A549 (cell line): Measurements from ENCODE around the gene NTNG2. TPM values are rescaled to one million over a fixed set of nuclear protein-coding genes. Genes with fewer than 3 reads are reported as not detected.
"Not testable (repeated sequence)": the region's sequence is repeated elsewhere in the genome, so short reads cannot be mapped to it uniquely, and the experiment has no call there.

ENCODE experiments used
- ATAC-seq, 2 experiments: fragments of 200-7000 bp in 1 of 2; fragments of >200 bp in 1 of 2; cut with Nextera tagmentation in 1 of 2; cut with Tn5 transposase in 1 of 2; 3 replicates each; pipeline versions ENCODE4 v1.8.0 to v1.9.1; 2018 to 2020; ENCODE audit warnings: mild to moderate bottlenecking in 1 of 2, moderate library complexity in 1 of 2
- CTCF ChIA-PET: fragments of 300-600 bp; sonication (Branson Sonifier 250); formaldehyde crosslinking; extraction: SDS; loops from one replicate; lab custom pipeline; 2021; ENCODE audit warnings: antibody characterized with exemption, inconsistent platforms; lab: Yijun Ruan, JAX
- POLR2A ChIA-PET: fragments of 350-600 bp; formaldehyde crosslinking; extraction: SDS; loops from one replicate; lab custom pipeline; 2021; ENCODE audit warnings: antibody characterized with exemption, inconsistent platforms; lab: Yijun Ruan, JAX
- DNase-seq, 2 experiments: peaks; one replicate each; pipeline versions ENCODE4 v3.0.0 to v3.0.0-alpha.2; 2011 to 2016; ENCODE audit warnings: low read depth in 1 of 2, low spot score in 1 of 2
- FAIRE-seq: peaks from 2 replicates; lab custom pipeline; 2011; peaks lifted over from hg19 to GRCh38; lab: Jason Lieb, UNC
- H3K27ac ChIP-seq, 2 experiments: fragments of >200 bp; sonication (Bioruptor Twin); formaldehyde crosslinking; 3 replicates each; pipeline ENCODE4 v1.5.1; 2016 to 2017
- H3K4me1 ChIP-seq: fragments of >200 bp; sonication (Bioruptor Twin); formaldehyde crosslinking; 3 replicates; pipeline ENCODE4 v1.6.1; 2016
- H3K4me2 ChIP-seq: fragments of >200 bp; sonication (Bioruptor Twin); formaldehyde crosslinking; 3 replicates; pipeline ENCODE4 v1.6.1; 2016
- H3K4me3 ChIP-seq: fragments of >200 bp; sonication (Bioruptor Twin); formaldehyde crosslinking; 3 replicates; pipeline ENCODE4 v1.5.1; 2016
- H3K9me3 ChIP-seq: fragments of >200 bp; sonication (Bioruptor Twin); formaldehyde crosslinking; 3 replicates; pipeline ENCODE4 v1.6.1; 2016
- ATOH8 ChIP-seq: fragments of 250-450 bp; sonication (Bioruptor Pico); IDR thresholded peaks from 2 replicates; pipeline ENCODE4 v1.5.0; 2020; ENCODE audit warnings: low read depth, mild to moderate bottlenecking, moderate library complexity
- CTCF ChIP-seq: fragments of >200 bp; sonication (Bioruptor Twin); formaldehyde crosslinking; IDR thresholded peaks from 3 replicates; pipeline ENCODE4 v1.5.1; 2016
- EHF ChIP-seq: fragments of 250-450 bp; sonication (Bioruptor Pico); IDR thresholded peaks from 2 replicates; pipeline ENCODE4 v1.5.0; 2020; ENCODE audit warnings: mild to moderate bottlenecking
- ELK1 ChIP-seq: fragments of 150-350 bp; IDR thresholded peaks from 2 replicates; pipeline ENCODE4 v1.6.1; 2014; ENCODE audit warnings: low read depth, mild to moderate bottlenecking, low read length
- EP300 ChIP-seq, 2 experiments: fragments of >200 bp; sonication (Bioruptor Twin); formaldehyde crosslinking; IDR thresholded peaks; 2 replicates in 1 of 2; 3 replicates in 1 of 2; pipeline ENCODE4 v1.6.1; 2016 to 2017
- FOSL2 ChIP-seq, 2 experiments: fragments of 450-650 bp in 1 of 2; fragments of >200 bp in 1 of 2; sonication (Bioruptor Twin) in 1 of 2; formaldehyde crosslinking; IDR thresholded peaks; 2 replicates each; pipeline versions ENCODE4 v1.5.0 to v1.6.1; 2016 to 2020; ENCODE audit warnings: mild to moderate bottlenecking in 1 of 2, moderate library complexity in 1 of 2
- HES2 ChIP-seq: fragments of >200 bp; sonication (Bioruptor Twin); formaldehyde crosslinking; IDR thresholded peaks from 2 replicates; pipeline ENCODE4 v1.6.1; 2016
- HOXB13 ChIP-seq: fragments of 250-450 bp; sonication (Bioruptor Pico); IDR thresholded peaks from 2 replicates; pipeline ENCODE4 v1.5.0; 2020; ENCODE audit warnings: low read depth, mild to moderate bottlenecking, moderate library complexity
- HOXB5 ChIP-seq: fragments of 250-450 bp; sonication (Bioruptor Pico); IDR thresholded peaks from 2 replicates; pipeline ENCODE4 v1.5.0; 2020; ENCODE audit warnings: mild to moderate bottlenecking, moderate library complexity
- JUN ChIP-seq, 2 experiments: fragments of >200 bp; sonication (Bioruptor Twin); formaldehyde crosslinking; IDR thresholded peaks; 2 replicates in 1 of 2; 3 replicates in 1 of 2; pipeline ENCODE4 v1.6.1; 2016 to 2017
- JUNB ChIP-seq: fragments of >200 bp; sonication (Bioruptor Twin); formaldehyde crosslinking; IDR thresholded peaks from 2 replicates; pipeline ENCODE4 v1.6.1; 2016
- KDM5A ChIP-seq: fragments of 200-600 bp; sonication (generic); IDR thresholded peaks from 2 replicates; pipeline ENCODE4 v1.6.1; 2016; ENCODE audit warnings: antibody characterized with exemption, mild to moderate bottlenecking
- MAFK ChIP-seq: fragments of 450-650 bp; IDR thresholded peaks from 2 replicates; pipeline ENCODE4 v1.6.1; 2014; ENCODE audit not compliant: partially characterized antibody
- MAX ChIP-seq: IDR thresholded peaks from 2 replicates; pipeline ENCODE4 v1.6.1; 2012
- NFE2L2 ChIP-seq: fragments of 150-350 bp; conservative IDR thresholded peaks from 2 replicates; pipeline ENCODE4 v1.6.1; 2014; ENCODE audit warnings: low read length
- PHF8 ChIP-seq: fragments of 200-600 bp; sonication (generic); IDR thresholded peaks from 2 replicates; pipeline ENCODE4 v1.6.1; 2016; ENCODE audit warnings: low read depth, mild to moderate bottlenecking, antibody characterized with exemption, moderate library complexity, borderline replicate concordance
- RAD21 ChIP-seq, 2 experiments: fragments of >200 bp in 1 of 2; sonication (Bioruptor Twin) in 1 of 2; formaldehyde crosslinking in 1 of 2; IDR thresholded peaks in 1 of 2; conservative IDR thresholded peaks in 1 of 2; 2 replicates in 1 of 2; 3 replicates in 1 of 2; pipeline ENCODE4 v1.6.1; 2012 to 2018; ENCODE audit warnings: inconsistent platforms in 1 of 2
- RCOR1 ChIP-seq: fragments of 150-350 bp; IDR thresholded peaks from 2 replicates; pipeline ENCODE4 v1.6.1; 2014; ENCODE audit warnings: antibody characterized with exemption, low read length, low read depth
- WGBS: methylation state at CpG from one replicate; pipeline ENCODE4 v1.1.6; 2017; ENCODE audit errors: missing lambda C conversion rate; 5-methylcytosine and 5-hydroxymethylcytosine counted together
- polyA plus RNA-seq, 4 experiments: library from polyadenylated mRNA; depleted of rRNA in 3 of 4; stranded (reverse); fragments of >200 nt; fragmentation: RNase III in 1 of 4; extraction: RNeasy Plus Mini Kit Qiagen cat#74134 plus additional on column Dnase treatment in 1 of 4; gene quantifications; 2 replicates in 3 of 4; 3 replicates in 1 of 4; pipeline ENCODE4 v1.2.3, GENCODE V29; 2011 to 2017

The NTNG2 gene
- polyA plus RNA-seq, 2 of the 4 experiments (the other 2 are of a cell fraction), result 0.52 to 1.0 TPM

GRCh38 chr9:132268725-132269352 lies 107.0 kb downstream of the NTNG2 start (continued):
- no peak for TF ChIP-seq ELK1
- TF ChIP-seq RCOR1, result no peak
- TF ChIP-seq HOXB5 (CRISPR knock-in tag), result no peak
- no peak for TF ChIP-seq KDM5A
- peak; percentile 83 for TF ChIP-seq CTCF
- peak; percentile 42 to 53 for TF ChIP-seq RAD21 (conservative IDR thresholded peaks at IDR 0.05 in 1 of 2, IDR thresholded peaks at IDR 0.05 in 1 of 2)
- TF ChIP-seq, all 56 proteins: peak for 4

- POLR2A ChIA-PET, FAIRE-seq, H3K4me3 ChIP-seq, H3K9me3 ChIP-seq: not testable (repeated sequence)
- DNase-seq (peak; percentile 60 to 82), ATAC-seq (peak; percentile 60; a peak in 5 of 6 replicates)
- CTCF ChIA-PET, result interaction anchor here (0.7 to 3.8 kb wide), 20 partner anchors 10 to 513 kb away, joined by 3 to 26 read pairs (median 5); no protein-coding TSS in a partner anchor
- Histone ChIP-seq H3K4me2 (peak overlapping the region; percentile 33; the same call in 1 of the 3 replicates), H3K4me1 (peaks cover 32% of the 10 kb centered on the region), H3K27ac (peak overlapping the region; percentile 87 to 89)
- 29% methylated on average over 10 of the region's 16 CpGs for WGBS
- TF ChIP-seq ATOH8 (CRISPR knock-in tag) (0 out of 2 replicates have a peak, but pooled peaks have one; percentile 29), JUNB (peak; percentile 84), MAFK (peak; percentile 96), NFE2L2 (peak; percentile 76), HES2 (peak; percentile 72), MAX (peak; percentile 11; the same call in 1 of the 2 replicates), EP300 (IDR thresholded peaks at IDR 0.05) (peak; percentile 10 to 37; a peak in 1 of 5 replicates), HOXB13 (peak; percentile 81), FOSL2 (IDR thresholded peaks at IDR 0.05) (peak; percentile 82), FOSL2 (CRISPR knock-in tag; IDR thresholded peaks at IDR 0.05) (peak; percentile 82), EHF (CRISPR knock-in tag) (peak; percentile 46; the same call in 1 of the 2 replicates), JUN (IDR thresholded peaks at IDR 0.05) (peak in 1 of 2 experiments; percentile 59; a peak in 2 of 5 replicates)
These were observed 108.1 kb downstream of the NTNG2 start for GRCh38 chr9:132269704-132270516.

GRCh38 chr9:132274861-132275260 lies 113.0 kb downstream of the NTNG2 start:
- WGBS, result 92% methylated on average over 2 of the region's 2 CpGs
- Histone ChIP-seq H3K9me3 (no peaks in the 10 kb centered on the region), H3K4me3 (no peak overlapping the region), H3K4me2 (no peak overlapping the region), H3K4me1 (peaks cover 16% of the 10 kb centered on the region), H3K27ac (no peak overlapping the region)
- FAIRE-seq, result no peak
- TF ChIP-seq FOSL2 (IDR thresholded peaks at IDR 0.05) (no peak), FOSL2 (CRISPR knock-in tag; IDR thresholded peaks at IDR 0.05) (no peak), MAX (no peak), PHF8 (no peak)
- POLR2A ChIA-PET, result no interaction called here
- CTCF ChIA-PET, result interaction anchor here (0.7 to 2.3 kb wide), 4 partner anchors 10 to 16 kb away, joined by 3 to 6 read pairs (median 4); no protein-coding TSS in a partner anchor
- DNase-seq, result no peak
- no peak for ATAC-seq
